Karpas-422 (cell line): Measurements from ENCODE around the gene SYNGAP1. TPM values are rescaled to one million over a fixed set of nuclear protein-coding genes. Genes with fewer than 3 reads are reported as not detected.

Source experiments
- DNase-seq: peaks from one replicate; pipeline ENCODE4 v3.0.0-alpha.2; 2015
- H2AFZ ChIP-seq: fragments of 200-600 bp; sonication (generic); 2 replicates; pipeline ENCODE4 v1.6.1; 2014; ENCODE audit warnings: antibody characterized with exemption, low read length, mixed read lengths
- H3K27ac ChIP-seq: fragments of 200-600 bp; sonication (generic); 2 replicates; pipeline ENCODE4 v1.5.1; 2014; ENCODE audit warnings: mild to moderate bottlenecking, low read length, moderate library complexity
- H3K27me3 ChIP-seq: fragments of 200-600 bp; sonication (generic); 2 replicates; pipeline ENCODE4 v1.6.1; 2014; ENCODE audit warnings: low read length, mixed read lengths
- H3K36me3 ChIP-seq: fragments of 200-600 bp; sonication (generic); 2 replicates; pipeline ENCODE4 v1.6.1; 2014; ENCODE audit warnings: low read length, mixed read lengths; ENCODE audit not compliant: insufficient read depth
- H3K4me1 ChIP-seq: fragments of 200-600 bp; sonication (generic); 2 replicates; pipeline ENCODE4 v1.6.1; 2014; ENCODE audit warnings: mild to moderate bottlenecking, low read length, mixed read lengths
- H3K4me2 ChIP-seq: fragments of 200-600 bp; sonication (generic); 2 replicates; pipeline ENCODE4 v1.6.1; 2014; ENCODE audit warnings: low read length, low read depth, mild to moderate bottlenecking; ENCODE audit not compliant: poor library complexity, severe bottlenecking
- H3K4me3 ChIP-seq: fragments of 200-600 bp; sonication (generic); 2 replicates; pipeline ENCODE4 v1.5.1; 2014; ENCODE audit warnings: mild to moderate bottlenecking, antibody characterized with exemption, low read length, mixed read lengths
- H3K79me2 ChIP-seq: fragments of 200-600 bp; sonication (generic); 2 replicates; pipeline ENCODE4 v1.6.1; 2014; ENCODE audit warnings: mild to moderate bottlenecking, low read length, mixed read lengths
- H3K9ac ChIP-seq: fragments of 200-600 bp; sonication (generic); 2 replicates; pipeline ENCODE4 v1.6.0; 2014; ENCODE audit warnings: low read length
- H3K9me2 ChIP-seq: fragments of 200-600 bp; sonication (generic), shearing (Covaris generic); replicated peaks from 2 replicates; pipeline ENCODE4 v1.6.0; 2014; ENCODE audit warnings: mild to moderate bottlenecking, low read length, moderate library complexity; ENCODE audit not compliant: insufficient read depth
- H3K9me3 ChIP-seq: fragments of 300-700, 200-600 bp; sonication (generic); 2 replicates; pipeline ENCODE4 v1.6.1; 2014; ENCODE audit warnings: low read length, mixed read lengths
- H4K20me1 ChIP-seq: fragments of 200-600 bp; sonication (generic); 2 replicates; pipeline ENCODE4 v1.6.1; 2014; ENCODE audit warnings: mild to moderate bottlenecking, antibody characterized with exemption, low read length, low read depth; ENCODE audit not compliant: insufficient read depth
- total RNA-seq: library from RNA; depleted of rRNA; stranded (reverse); fragments of >200 nt; shearing (Covaris generic); gene quantifications from 2 replicates; pipeline ENCODE4 v1.2.3, GENCODE V29; 2014; ENCODE audit warnings: low replicate concordance

SYNGAP1 gene
- total RNA-seq, 1 experiment from 2014 or later = 16.7 TPM

GRCh38 chr6:33433001-33433543 lies 13.2 kb downstream of the SYNGAP1 start:
- no peaks in the 10 kb centered on the region for H3K9me3 ChIP-seq
- no peaks in the 10 kb centered on the region for H3K9me2 ChIP-seq
- DNase-seq = no peak
- H3K4me1 ChIP-seq = peaks cover 51% of the 10 kb centered on the region
- H3K27ac ChIP-seq = peak overlapping the region; percentile 70
- peak overlapping the region; percentile 96 for H3K4me2 ChIP-seq
- H3K4me3 ChIP-seq = peak overlapping the region; percentile 28; the same call in 1 of the 2 replicates
- no peaks in the 10 kb centered on the region for H3K27me3 ChIP-seq
- H4K20me1 ChIP-seq = no peaks in the 10 kb centered on the region
- no peak overlapping the region for H2AFZ ChIP-seq
- peak overlapping the region; percentile 84 for H3K9ac ChIP-seq
- peaks cover 51% of the 10 kb centered on the region for H3K79me2 ChIP-seq
- peaks cover 18% of the 10 kb centered on the region for H3K36me3 ChIP-seq

- no peaks in the 10 kb centered on the region for H3K27me3 ChIP-seq
- H3K4me3 ChIP-seq = no peak overlapping the region
- no peaks in the 10 kb centered on the region for H4K20me1 ChIP-seq
- H3K79me2 ChIP-seq = peaks cover 45% of the 10 kb centered on the region
- no peak overlapping the region; the same call in 1 of the 2 replicates for H3K9ac ChIP-seq
- no peaks in the 10 kb centered on the region for H3K9me3 ChIP-seq
- no peak overlapping the region for H3K27ac ChIP-seq
- H3K4me1 ChIP-seq = peaks cover 45% of the 10 kb centered on the region
- H3K36me3 ChIP-seq = peaks cover 24% of the 10 kb centered on the region
- no peak overlapping the region for H2AFZ ChIP-seq
- no peak overlapping the region for H3K4me2 ChIP-seq
- H3K9me2 ChIP-seq = no peaks in the 10 kb centered on the region
- DNase-seq = no peak
Observed at GRCh38 chr6:33433544-33434191, 13.8 kb downstream of the SYNGAP1 start.

GRCh38 chr6:33434961-33435360 lies 15.1 kb downstream of the SYNGAP1 start:
- H3K36me3 ChIP-seq = peaks cover 25% of the 10 kb centered on the region

GRCh38 chr6:33437666-33438065 lies 17.8 kb downstream of the SYNGAP1 start:
- H3K9me2 ChIP-seq = no peaks in the 10 kb centered on the region

More at GRCh38 chr6:33434961-33435360, 15.1 kb downstream of the SYNGAP1 start:
- no peak for DNase-seq
- Histone ChIP-seq H2AFZ (no peak overlapping the region), H3K9ac (no peak overlapping the region), H4K20me1 (no peaks in the 10 kb centered on the region), H3K4me1 (peaks cover 32% of the 10 kb centered on the region), H3K79me2 (peaks cover 33% of the 10 kb centered on the region), H3K9me3 (no peaks in the 10 kb centered on the region), H3K27me3 (no peaks in the 10 kb centered on the region), H3K4me3 (no peak overlapping the region), H3K9me2 (no peaks in the 10 kb centered on the region), H3K4me2 (no peak overlapping the region), H3K27ac (no peak overlapping the region)

GRCh38 chr6:33438978-33439594 lies 19.2 kb downstream of the SYNGAP1 start:
- no peak overlapping the region for H3K9ac ChIP-seq
- H2AFZ ChIP-seq = no peak overlapping the region
- no peak for DNase-seq
- H3K4me2 ChIP-seq = no peak overlapping the region
- no peaks in the 10 kb centered on the region for H4K20me1 ChIP-seq
- H3K9me3 ChIP-seq = no peaks in the 10 kb centered on the region
- H3K36me3 ChIP-seq = peaks cover 25% of the 10 kb centered on the region
- H3K27ac ChIP-seq = no peak overlapping the region
- H3K4me1 ChIP-seq = no peaks in the 10 kb centered on the region
- H3K79me2 ChIP-seq = no peaks in the 10 kb centered on the region
- no peaks in the 10 kb centered on the region for H3K27me3 ChIP-seq
- H3K4me3 ChIP-seq = no peak overlapping the region
- no peaks in the 10 kb centered on the region for H3K9me2 ChIP-seq

More at GRCh38 chr6:33437666-33438065, 17.8 kb downstream of the SYNGAP1 start:
- Histone ChIP-seq H3K9me3 (no peaks in the 10 kb centered on the region), H3K27me3 (no peaks in the 10 kb centered on the region), H3K27ac (no peak overlapping the region), H3K79me2 (peaks cover 7% of the 10 kb centered on the region), H2AFZ (no peak overlapping the region), H3K4me2 (no peak overlapping the region), H3K4me3 (no peak overlapping the region), H3K9ac (no peak overlapping the region), H4K20me1 (no peaks in the 10 kb centered on the region), H3K4me1 (peaks cover 7% of the 10 kb centered on the region), H3K36me3 (peaks cover 25% of the 10 kb centered on the region)
- DNase-seq = no peak

GRCh38 chr6:33439956-33440648 lies 20.2 kb downstream of the SYNGAP1 start:
- Histone ChIP-seq H3K9me3 (no peaks in the 10 kb centered on the region), H3K4me3 (no peak overlapping the region), H3K27me3 (no peaks in the 10 kb centered on the region), H3K4me2 (no peak overlapping the region), H3K4me1 (no peaks in the 10 kb centered on the region), H3K36me3 (peaks cover 24% of the 10 kb centered on the region), H3K79me2 (no peaks in the 10 kb centered on the region), H4K20me1 (no peaks in the 10 kb centered on the region), H3K9ac (no peak overlapping the region), H3K9me2 (no peaks in the 10 kb centered on the region), H2AFZ (no peak overlapping the region), H3K27ac (no peak overlapping the region)
- DNase-seq = no peak

GRCh38 chr6:33440649-33441309 lies 20.9 kb downstream of the SYNGAP1 start:
- peaks cover 18% of the 10 kb centered on the region for H3K36me3 ChIP-seq
- no peak overlapping the region for H3K27ac ChIP-seq
- H3K27me3 ChIP-seq = no peaks in the 10 kb centered on the region
- no peaks in the 10 kb centered on the region for H3K4me1 ChIP-seq
- H4K20me1 ChIP-seq = no peaks in the 10 kb centered on the region
- H3K9me3 ChIP-seq = no peaks in the 10 kb centered on the region
- no peak overlapping the region for H2AFZ ChIP-seq
- H3K4me2 ChIP-seq = no peak overlapping the region
- no peaks in the 10 kb centered on the region for H3K9me2 ChIP-seq
- H3K9ac ChIP-seq = no peak overlapping the region
- no peaks in the 10 kb centered on the region for H3K79me2 ChIP-seq
- H3K4me3 ChIP-seq = no peak overlapping the region
- no peak for DNase-seq

GRCh38 chr6:33441457-33441856 lies 21.6 kb downstream of the SYNGAP1 start:
- no peak overlapping the region for H3K4me2 ChIP-seq
- no peaks in the 10 kb centered on the region for H3K79me2 ChIP-seq
- H3K4me3 ChIP-seq = no peak overlapping the region
- H2AFZ ChIP-seq = no peak overlapping the region
- no peaks in the 10 kb centered on the region for H3K9me2 ChIP-seq
- no peaks in the 10 kb centered on the region for H4K20me1 ChIP-seq
- H3K27ac ChIP-seq = no peak overlapping the region
- H3K36me3 ChIP-seq = peaks cover 18% of the 10 kb centered on the region
- no peaks in the 10 kb centered on the region for H3K27me3 ChIP-seq
- H3K9me3 ChIP-seq = no peaks in the 10 kb centered on the region
- no peaks in the 10 kb centered on the region for H3K4me1 ChIP-seq
- H3K9ac ChIP-seq = no peak overlapping the region
- DNase-seq = no peak
